Right cardiac atrium (tissue), 5 donors: ENCODE data around the gene RANBP3L. TPM values are rescaled to one million over a fixed set of nuclear protein-coding genes. Genes with fewer than 3 reads are reported as not detected.

ENCODE experiments used
- ATAC-seq, 2 donors: fragments of 200-7000 bp; cut with Tn5 transposase; one replicate each; pipeline versions ENCODE4 v1.8.0 to v1.9.1; 2020; ENCODE audit warnings: moderate library complexity in 2 of 2, mild to moderate bottlenecking in 1 of 2
- DNase-seq, 3 donors: peaks; one replicate each; pipeline ENCODE4 v3.0.0-alpha.2; 2020
- H3K27ac ChIP-seq: one replicate; pipeline ENCODE4 v1.5.1; 2013; ENCODE audit warnings: mild to moderate bottlenecking, low read length, control low read depth, moderate library complexity
- H3K27me3 ChIP-seq: one replicate; pipeline ENCODE4 v1.6.1; 2013; ENCODE audit not compliant: control insufficient read depth, insufficient read depth
- H3K4me1 ChIP-seq: one replicate; pipeline ENCODE4 v1.6.1; 2013; ENCODE audit warnings: low read length; ENCODE audit not compliant: control insufficient read depth, insufficient read depth
- H3K4me3 ChIP-seq: one replicate; pipeline ENCODE4 v1.5.1; 2013; ENCODE audit warnings: low read length, control low read depth
- H3K9me3 ChIP-seq: one replicate; pipeline ENCODE4 v1.6.1; 2013; ENCODE audit warnings: low read length; ENCODE audit not compliant: control insufficient read depth
- WGBS: extraction: QIAGEN DNeasy Blood & Tissue Kit; methylation state at CpG from one replicate; pipeline ENCODE4 v1.1.7; 2013; 5-methylcytosine and 5-hydroxymethylcytosine counted together
- intact Hi-C, 4 donors: fragments of 100-400 bp; cut with DNase I; formaldehyde crosslinking; loops; one replicate each; pipeline versions ENCODE4 v1.11.0 to v1.14.0; 2022 to 2023
- polyA plus RNA-seq: library from polyadenylated mRNA; stranded (reverse); fragments of 200-250 nt; gene quantifications from one replicate; pipeline ENCODE4 v1.2.3, GENCODE V29; 2013
- total RNA-seq, 4 donors: library from RNA; stranded (reverse); fragmentation: NEBNext Ultra II Directional; extraction: Animal tissue kit (Norgen Biotek cat#: 25700); gene quantifications; one replicate each; pipeline ENCODE4 v1.2.1, GENCODE V29; 2021
- donor health status: healthy with polysubstance abuse.
- donor health status: DM: no; HTN: yes; CAD: no.
- donor health status: DM: no; HTN: no; CAD: no.
- donor health status: DM: no; HTN: yes; CAD: no; lungs with severe emphysema.
- donor health status: DM: yes; HTN: yes; CAD: no.

RANBP3L gene
- total and polyA plus RNA-seq, 5 donors: 0.58 to 2.7 (median 1.2) TPM

DNA sequence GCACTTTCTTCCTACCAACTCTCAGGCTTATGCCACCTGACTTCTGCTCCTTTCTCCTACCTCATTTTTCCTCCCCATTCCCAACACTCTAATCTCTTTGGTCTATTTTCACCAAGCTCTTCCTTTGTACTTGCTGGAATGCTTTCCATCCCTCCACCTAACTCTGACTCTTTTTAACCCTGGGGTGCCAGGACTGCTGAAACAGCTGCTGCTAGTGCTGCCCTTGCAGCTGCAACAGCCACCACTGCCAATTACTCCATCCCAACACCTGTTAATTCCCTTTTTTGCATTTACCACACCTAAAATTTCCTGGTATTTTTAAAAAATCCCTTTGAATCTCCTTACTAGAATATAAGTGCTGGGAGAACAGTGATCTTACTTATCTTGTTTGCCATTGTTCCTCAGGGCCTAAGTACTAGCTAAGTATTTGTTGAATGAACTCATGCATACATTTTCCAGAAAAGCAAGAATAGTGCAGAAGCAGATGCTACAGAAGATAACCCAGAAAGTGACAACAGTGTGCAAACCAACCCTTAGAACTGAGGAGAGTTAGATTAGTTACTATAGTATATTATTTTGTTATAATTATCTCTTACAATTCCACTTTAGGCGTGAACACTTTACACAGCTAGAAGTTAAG, 71.4 kb downstream of the RANBP3L start:
- no peak overlapping the region for H3K4me3 ChIP-seq
- no peak overlapping the region for H3K27ac ChIP-seq
- H3K27me3 ChIP-seq: no peaks in the 10 kb centered on the region
- no peak for ATAC-seq
- no peaks in the 10 kb centered on the region for H3K9me3 ChIP-seq
- H3K4me1 ChIP-seq: peaks cover 3% of the 10 kb centered on the region
- intact Hi-C loops: no loop called here
- WGBS: 90% methylated on average over 1 of the region's 1 CpG
- no peak for DNase-seq

DNA sequence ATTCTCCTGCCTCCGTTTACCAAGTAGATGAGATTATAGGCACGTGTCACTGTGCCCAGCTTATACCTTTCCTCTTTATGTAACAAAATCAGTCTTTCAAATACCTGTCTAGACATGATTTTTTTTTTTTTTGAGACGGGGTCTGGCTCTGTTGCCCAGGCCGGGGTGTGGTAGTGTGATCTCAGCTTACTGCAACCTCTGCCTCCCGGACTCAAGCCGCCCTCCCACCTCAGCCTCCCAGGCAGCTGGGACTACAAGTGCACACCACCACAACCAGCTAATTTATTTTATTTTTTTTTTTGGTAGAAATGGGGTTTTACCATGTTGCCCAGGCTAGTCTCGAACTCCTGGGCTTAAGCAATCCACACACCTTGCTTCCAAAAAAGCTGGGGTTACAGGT, 73.2 kb downstream of the RANBP3L start:
- no peaks in the 10 kb centered on the region for H3K9me3 ChIP-seq
- 98% methylated on average over 7 of the region's 7 CpGs for WGBS
- H3K4me1 ChIP-seq: peaks cover 3% of the 10 kb centered on the region
- DNase-seq (no peak), ATAC-seq (no peak)
- H3K27me3 ChIP-seq: no peaks in the 10 kb centered on the region
- intact Hi-C loops: no loop called here
- H3K27ac ChIP-seq: no peak overlapping the region
- no peak overlapping the region for H3K4me3 ChIP-seq

DNA sequence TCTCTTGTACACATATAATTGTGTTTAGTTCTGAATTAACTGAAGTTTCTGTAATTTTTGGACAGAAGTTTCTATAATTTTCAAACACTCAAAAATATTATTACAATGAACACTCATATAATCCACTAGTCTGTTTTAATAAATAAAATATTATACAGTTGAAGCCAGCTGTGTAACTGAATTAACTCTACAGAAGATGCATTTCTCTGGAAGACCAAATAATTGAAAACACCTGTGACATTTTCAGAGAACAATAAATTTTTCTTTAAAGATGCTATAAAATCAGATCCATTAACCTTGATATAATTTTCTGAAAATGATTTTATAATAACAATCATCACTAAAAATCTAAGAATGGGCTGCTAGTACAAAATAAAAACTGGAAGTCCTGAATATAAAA, 74.7 kb downstream of the RANBP3L start:
- no peak for DNase-seq
- H3K4me1 ChIP-seq: peaks cover 3% of the 10 kb centered on the region
- no peaks in the 10 kb centered on the region for H3K9me3 ChIP-seq
- intact Hi-C loops: no loop called here
- H3K4me3 ChIP-seq: no peak overlapping the region
- no peak for ATAC-seq
- no peaks in the 10 kb centered on the region for H3K27me3 ChIP-seq
- H3K27ac ChIP-seq: no peak overlapping the region

DNA sequence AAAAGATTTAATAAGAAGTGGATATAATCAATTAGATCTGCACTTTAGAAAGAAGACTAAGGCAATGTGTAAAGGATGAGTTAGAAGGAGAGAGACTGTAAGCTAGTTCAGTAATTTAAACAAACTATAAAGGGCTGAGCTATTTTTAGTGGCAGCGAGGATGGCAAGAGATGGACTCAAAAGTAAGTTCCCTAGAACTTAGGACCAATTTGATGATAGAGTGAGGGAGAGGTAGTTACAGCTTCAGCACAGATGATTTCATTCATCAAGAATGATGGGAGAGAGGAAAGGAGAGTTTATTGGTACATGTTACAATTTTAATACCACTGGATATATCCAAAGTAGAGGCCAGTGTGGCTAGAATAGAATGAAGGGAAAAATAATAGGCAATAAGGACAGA, 79.1 kb downstream of the RANBP3L start:
- intact Hi-C loops: no loop called here
- DNase-seq (no peak), ATAC-seq (no peak)
- Histone ChIP-seq H3K27ac (no peak overlapping the region), H3K27me3 (no peaks in the 10 kb centered on the region), H3K9me3 (no peaks in the 10 kb centered on the region), H3K4me3 (no peak overlapping the region), H3K4me1 (no peaks in the 10 kb centered on the region)
- WGBS: 95% methylated on average over 1 of the region's 1 CpG

DNA sequence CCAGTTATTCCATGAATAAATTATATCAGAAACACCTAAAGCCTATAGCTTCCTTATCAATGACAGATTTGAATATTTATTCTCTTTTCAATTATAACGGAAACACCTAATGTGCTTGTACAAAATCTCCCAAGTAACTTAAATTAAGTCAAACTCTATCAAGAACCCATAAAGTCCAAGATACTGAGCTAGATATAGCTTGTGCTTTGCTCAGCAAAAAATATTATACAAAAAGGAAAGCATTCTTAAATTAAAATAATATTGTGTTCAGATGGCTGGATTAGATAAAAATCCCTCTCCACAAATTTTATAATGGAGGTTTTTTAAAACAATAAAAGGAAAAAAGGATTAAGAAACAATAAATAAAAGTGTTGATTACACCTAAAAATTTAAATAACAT, 83.7 kb downstream of the RANBP3L start:
- intact Hi-C loops: no loop called here
- Histone ChIP-seq H3K9me3 (no peaks in the 10 kb centered on the region), H3K27ac (no peak overlapping the region), H3K4me3 (no peak overlapping the region), H3K27me3 (no peaks in the 10 kb centered on the region), H3K4me1 (no peaks in the 10 kb centered on the region)
- WGBS: 98% methylated on average over 1 of the region's 1 CpG
- DNase-seq (no peak), ATAC-seq (no peak)

DNA sequence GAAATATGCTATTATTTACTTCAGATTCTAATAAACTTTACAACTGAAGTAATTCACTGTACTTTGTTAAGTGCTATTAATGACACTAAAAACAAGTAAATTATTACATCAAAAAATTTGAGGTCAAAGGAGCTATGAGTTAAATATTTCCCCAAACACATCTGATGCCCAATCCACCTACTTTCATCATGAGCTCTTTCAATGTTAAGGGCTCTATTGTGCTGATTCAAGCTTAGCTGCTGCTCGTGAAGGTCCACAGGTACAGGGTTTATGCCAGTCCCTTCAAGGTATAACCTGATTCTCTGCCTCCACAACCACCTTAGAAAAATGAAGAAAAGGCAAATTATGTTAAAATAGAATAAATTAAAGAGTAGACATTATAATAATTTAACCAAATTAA, 84.1 kb downstream of the RANBP3L start:
- H3K4me3 ChIP-seq: no peak overlapping the region
- intact Hi-C loops: no loop called here
- H3K27ac ChIP-seq: no peak overlapping the region
- WGBS: 85% methylated on average over 1 of the region's 1 CpG
- ATAC-seq (no peak), DNase-seq (no peak)
- no peaks in the 10 kb centered on the region for H3K4me1 ChIP-seq
- no peaks in the 10 kb centered on the region for H3K27me3 ChIP-seq
- H3K9me3 ChIP-seq: no peaks in the 10 kb centered on the region

DNA sequence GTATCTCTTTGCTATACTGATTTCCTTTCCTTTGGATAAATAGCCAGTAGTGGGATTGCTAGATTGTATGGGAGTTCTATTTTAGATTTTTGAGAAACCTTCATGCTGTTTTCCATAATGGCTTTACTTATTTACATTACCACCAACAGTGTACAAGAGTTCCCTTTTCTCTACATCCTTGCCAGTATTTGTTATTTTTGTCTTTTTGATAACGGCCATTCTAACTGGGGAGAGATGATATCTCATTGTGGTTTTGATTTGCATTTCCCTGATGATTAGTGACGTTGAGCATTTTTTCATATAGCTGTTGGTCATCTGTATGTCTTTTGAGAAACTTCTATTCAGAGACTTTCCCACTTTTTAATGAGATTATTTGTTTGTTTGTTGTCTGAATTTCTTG, 85.8 kb downstream of the RANBP3L start:
- no peaks in the 10 kb centered on the region for H3K27me3 ChIP-seq
- H3K27ac ChIP-seq: no peak overlapping the region
- no peaks in the 10 kb centered on the region for H3K9me3 ChIP-seq
- no peak for ATAC-seq
- H3K4me1 ChIP-seq: no peaks in the 10 kb centered on the region
- intact Hi-C loops: no loop called here
- 46% methylated on average over 2 of the region's 2 CpGs for WGBS
- no peak overlapping the region for H3K4me3 ChIP-seq
- DNase-seq: no peak

DNA sequence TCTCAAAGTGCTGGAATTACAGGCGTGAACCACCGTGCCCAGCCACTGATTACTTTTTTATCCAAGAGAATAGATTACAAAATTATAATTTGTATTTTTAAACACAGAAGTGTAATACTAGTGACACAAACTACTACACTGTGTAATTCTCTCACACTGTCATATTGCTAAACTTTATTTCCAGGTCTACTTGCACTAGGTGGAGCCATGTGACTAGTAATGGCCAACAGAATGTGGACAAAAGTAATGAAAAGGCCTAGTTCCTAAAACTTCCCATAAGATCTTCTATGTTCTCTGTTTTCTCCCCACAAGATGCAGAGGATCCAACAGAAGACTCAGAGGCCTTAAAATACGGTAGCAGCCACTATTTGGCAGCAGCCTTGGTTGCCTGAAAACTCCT, 87.3 kb downstream of the RANBP3L start:
- WGBS: 88% methylated on average over 3 of the region's 3 CpGs
- Histone ChIP-seq H3K27ac (no peak overlapping the region), H3K4me1 (no peaks in the 10 kb centered on the region), H3K9me3 (no peaks in the 10 kb centered on the region), H3K27me3 (no peaks in the 10 kb centered on the region), H3K4me3 (no peak overlapping the region)
- intact Hi-C loops: no loop called here
- no peak for DNase-seq
- no peak for ATAC-seq

DNA sequence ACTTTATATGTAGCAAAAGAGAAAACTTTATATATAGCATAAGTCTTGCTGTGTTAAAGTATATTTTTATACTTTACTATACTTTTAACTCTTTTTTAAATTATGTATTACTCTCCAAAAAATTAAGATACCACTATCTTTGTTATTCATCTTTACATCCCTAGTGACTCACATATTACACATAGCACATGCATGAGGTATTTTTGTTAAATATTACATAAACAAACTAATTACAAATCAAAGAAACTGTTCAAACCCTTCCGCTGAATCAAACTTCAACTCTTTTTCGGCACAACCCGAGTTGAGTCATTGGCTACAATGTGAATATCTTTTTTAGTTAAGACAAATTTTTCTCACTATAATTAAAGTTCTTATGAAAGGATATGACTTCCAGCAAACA, 92.0 kb downstream of the RANBP3L start:
- no peak overlapping the region for H3K4me3 ChIP-seq
- WGBS: 86% methylated on average over 3 of the region's 3 CpGs
- intact Hi-C loops: no loop called here
- no peaks in the 10 kb centered on the region for H3K27me3 ChIP-seq
- no peaks in the 10 kb centered on the region for H3K4me1 ChIP-seq
- no peaks in the 10 kb centered on the region for H3K9me3 ChIP-seq
- H3K27ac ChIP-seq: no peak overlapping the region
- no peak for DNase-seq
- no peak for ATAC-seq

DNA sequence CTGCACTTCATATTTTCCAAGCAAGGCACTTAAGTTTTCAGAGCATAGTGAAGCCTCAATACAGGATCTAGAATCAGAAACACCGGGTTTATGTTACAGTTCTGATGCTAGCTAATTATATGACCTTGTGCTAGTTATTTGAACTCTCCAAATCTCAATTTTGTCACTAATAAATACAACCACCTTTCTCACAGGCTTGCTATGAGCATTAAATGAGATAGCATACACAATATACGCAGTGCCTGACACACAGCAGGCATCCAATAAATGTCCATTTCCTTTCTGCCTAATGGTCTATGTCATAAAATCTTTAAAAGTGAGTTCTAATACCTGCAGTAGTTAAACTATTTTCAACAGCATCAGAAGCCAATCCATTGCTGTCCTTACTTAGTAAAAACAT, 92.9 kb downstream of the RANBP3L start:
- WGBS: 98% methylated on average over 2 of the region's 2 CpGs
- Histone ChIP-seq H3K9me3 (no peaks in the 10 kb centered on the region), H3K4me3 (no peak overlapping the region), H3K27me3 (no peaks in the 10 kb centered on the region), H3K4me1 (no peaks in the 10 kb centered on the region), H3K27ac (no peak overlapping the region)
- intact Hi-C loops: no loop called here
- ATAC-seq (no peak), DNase-seq (no peak)

DNA sequence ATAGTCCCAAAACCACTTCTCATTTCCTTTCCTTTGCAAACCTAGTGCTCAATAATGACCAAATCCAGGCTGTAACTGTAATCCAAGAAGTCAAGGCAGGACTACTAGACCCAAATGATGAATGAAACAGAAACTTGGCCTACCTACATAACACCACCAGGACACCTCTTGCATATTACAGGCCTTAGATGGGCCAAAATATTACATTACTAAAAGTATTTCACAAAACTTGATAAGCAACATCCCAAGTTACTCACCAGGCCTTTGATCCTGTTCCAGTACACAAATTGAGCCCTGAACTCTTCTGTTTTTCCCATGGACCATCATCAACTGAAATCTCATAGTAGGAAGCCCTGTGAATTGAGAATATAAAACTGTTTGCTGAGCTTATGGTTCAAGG, 94.8 kb downstream of the RANBP3L start:
- DNase-seq: no peak
- Histone ChIP-seq H3K27me3 (no peaks in the 10 kb centered on the region), H3K4me3 (no peak overlapping the region), H3K27ac (no peak overlapping the region), H3K9me3 (no peaks in the 10 kb centered on the region), H3K4me1 (no peaks in the 10 kb centered on the region)
- no peak for ATAC-seq
- intact Hi-C loops: no loop called here

DNA sequence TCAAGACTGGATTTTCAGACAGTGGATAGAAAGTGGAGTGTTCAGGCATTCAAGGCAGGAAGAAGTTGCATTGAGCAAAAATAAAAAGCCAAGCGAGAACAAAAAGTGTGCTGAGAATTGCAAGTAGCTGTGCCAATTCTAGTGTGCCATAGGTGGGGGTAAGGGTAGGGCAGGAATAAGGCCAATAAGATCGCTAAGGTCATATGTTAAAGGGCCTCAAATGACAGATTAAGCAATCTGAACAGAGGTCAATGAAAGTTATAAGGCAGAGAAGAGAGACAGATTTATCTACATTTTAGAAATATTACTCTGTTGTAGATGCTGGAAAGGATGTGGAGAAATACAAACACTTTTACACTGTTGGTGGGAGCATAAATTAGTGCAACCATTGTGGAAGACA, 96.4 kb downstream of the RANBP3L start:
- Histone ChIP-seq H3K4me3 (no peak overlapping the region), H3K4me1 (no peaks in the 10 kb centered on the region), H3K9me3 (no peaks in the 10 kb centered on the region), H3K27ac (no peak overlapping the region), H3K27me3 (no peaks in the 10 kb centered on the region)
- ATAC-seq (no peak), DNase-seq (no peak)
- 93% methylated on average over 2 of the region's 2 CpGs for WGBS
- intact Hi-C loops: no loop called here
